Stimulated activated CD4-positive, alpha-beta T cell treated with anti-CD3 and anti-CD28 coated beads, Interleukin-15, amount 100 ng/mL, for 24 hours (primary cell): ENCODE data around the gene FBXO28.
"Not testable (repeated sequence)": the region's sequence is repeated elsewhere in the genome, so short reads cannot be mapped to it uniquely, and the experiment has no call there.

Experiments
- DNase-seq: peaks from one replicate; pipeline ENCODE4 v3.0.0-alpha.2; 2020

FBXO28 gene

GRCh38 chr1:224113918-224114786 is at the start of gene FBXO28:
Gene FBXO28 (plus strand): TSS chr1:224114111. CDS start chr1:224114130, 19 bp downstream.
- peak; percentile 98 for DNase-seq

- no peak for DNase-seq
These were observed 49.8 kb upstream of the FBXO28 start for GRCh38 chr1:224064150-224064549.

GRCh38 chr1:224065455-224065854 is 48.5 kb upstream of the FBXO28 start:
- DNase-seq = no peak

- DNase-seq = no peak
These were observed 46.7 kb upstream of the FBXO28 start for GRCh38 chr1:224067207-224067606.

- DNase-seq = no peak
These were observed 46.1 kb upstream of the FBXO28 start for GRCh38 chr1:224067621-224068457.

- DNase-seq = no peak
These were observed 45.3 kb upstream of the FBXO28 start for GRCh38 chr1:224068458-224069072.

- no peak for DNase-seq
These were observed 44.8 kb upstream of the FBXO28 start for GRCh38 chr1:224069138-224069537.

GRCh38 chr1:224070521-224070920 is 43.4 kb upstream of the FBXO28 start:
- no peak for DNase-seq

- no peak for DNase-seq
These were observed 37.5 kb upstream of the FBXO28 start for GRCh38 chr1:224076407-224076806.

GRCh38 chr1:224079644-224080043 is 34.3 kb upstream of the FBXO28 start:
- not testable (repeated sequence) for DNase-seq

- no peak for DNase-seq
These were observed 33.7 kb upstream of the FBXO28 start for GRCh38 chr1:224080115-224080774.

- DNase-seq = no peak
These were observed 32.3 kb upstream of the FBXO28 start for GRCh38 chr1:224081604-224082003.

GRCh38 chr1:224082146-224082545 is 31.8 kb upstream of the FBXO28 start:
- no peak for DNase-seq

- DNase-seq = no peak
These were observed 29.0 kb upstream of the FBXO28 start for GRCh38 chr1:224084867-224085266.

- no peak for DNase-seq
These were observed 28.3 kb upstream of the FBXO28 start for GRCh38 chr1:224085421-224086108.

GRCh38 chr1:224087286-224087794 is 26.6 kb upstream of the FBXO28 start:
- no peak for DNase-seq

GRCh38 chr1:224089583-224089982 is 24.3 kb upstream of the FBXO28 start:
- DNase-seq = no peak

GRCh38 chr1:224090116-224090515 is 23.8 kb upstream of the FBXO28 start:
- DNase-seq = no peak

- no peak for DNase-seq
These were observed 21.8 kb upstream of the FBXO28 start for GRCh38 chr1:224092111-224092510.

- DNase-seq = no peak
These were observed 21.3 kb upstream of the FBXO28 start for GRCh38 chr1:224092601-224093000.

- DNase-seq = no peak
These were observed 18.6 kb upstream of the FBXO28 start for GRCh38 chr1:224095339-224095738.

GRCh38 chr1:224095867-224096266 is 18.0 kb upstream of the FBXO28 start:
- DNase-seq = no peak
